Esophagus muscularis mucosa (tissue), 4 donors: ENCODE measurements around the gene CHIA.

Experiments used
- CTCF ChIP-seq, 3 experiments: fragments of 200-600 bp in 2 of 3; fragments of 450-650 bp in 1 of 3; sonication (generic) in 2 of 3; IDR thresholded peaks; one replicate each; pipeline ENCODE4 v1.5.1; 2017 to 2019; ENCODE audit warnings: antibody characterized with exemption in 3 of 3, mild to moderate bottlenecking in 2 of 3, moderate library complexity in 1 of 3
- EP300 ChIP-seq: sonication (generic); formaldehyde crosslinking; IDR thresholded peaks from one replicate; pipeline ENCODE4 v1.6.1; 2017; ENCODE audit warnings: antibody characterized with exemption
- POLR2A ChIP-seq: fragments of 450-650 bp; IDR thresholded peaks from one replicate; pipeline ENCODE4 v1.6.1; 2017; ENCODE audit warnings: antibody characterized with exemption, moderate library complexity, mild to moderate bottlenecking, low read depth
- POLR2AphosphoS5 ChIP-seq, 2 donors: sonication (generic); formaldehyde crosslinking; IDR thresholded peaks; one replicate each; pipeline ENCODE4 v1.6.1; 2017; ENCODE audit warnings: antibody characterized with exemption in 2 of 2

GRCh38 chr1:111369645-111370044 lies 79.0 kb downstream of the CHIA start:
- no peak for TF ChIP-seq CTCF (IDR thresholded peaks at IDR 0.05)
- TF ChIP-seq EP300: no peak
- no peak for TF ChIP-seq POLR2A
- TF ChIP-seq POLR2AphosphoS5 (IDR thresholded peaks at IDR 0.05): no peak
